Right lobe of liver (tissue), 6 donors: Measurements from ENCODE around the gene TMEM220. TPM values are rescaled to one million over a fixed set of nuclear protein-coding genes. Genes with fewer than 3 reads are reported as not detected.
A peak's percentile ranks its signal among the peaks of the same experiment; 100 is the strongest.

Source experiments
- ATAC-seq, 4 donors: fragments of 200-7000 bp; cut with Tn5 transposase; one replicate each; pipeline ENCODE4 v1.9.1; 2020; ENCODE audit warnings: mild to moderate bottlenecking in 4 of 4, moderate library complexity in 4 of 4
- DNase-seq, 3 donors: peaks; one replicate each; pipeline ENCODE4 v3.0.0-alpha.2; 2020
- H3K27ac ChIP-seq, 3 donors: fragments of 200-600 bp; one replicate each; pipeline ENCODE4 v1.8.0; 2022
- H3K27me3 ChIP-seq, 2 donors: fragments of 200-600 bp; one replicate each; pipeline ENCODE4 v1.8.0; 2022
- H3K36me3 ChIP-seq, 4 donors: fragments of 200-600 bp; sonication (generic) in 1 of 4; one replicate each; pipeline versions ENCODE4 v1.5.1 to v1.8.0; 2017 to 2022; ENCODE audit warnings: control low read depth in 1 of 4
- H3K4me1 ChIP-seq, 4 donors: fragments of 200-600 bp; sonication (generic) in 1 of 4; one replicate each; pipeline versions ENCODE4 v1.5.1 to v1.8.0; 2017 to 2022; ENCODE audit warnings: control low read depth in 1 of 4
- H3K4me3 ChIP-seq, 3 donors: fragments of 200-600 bp; one replicate each; pipeline ENCODE4 v1.8.0; 2022
- H3K9me3 ChIP-seq, 4 donors: fragments of 200-600 bp; sonication (generic) in 1 of 4; one replicate each; pipeline versions ENCODE4 v1.5.1 to v1.8.0; 2017 to 2022; ENCODE audit warnings: control low read depth in 1 of 4
- POLR2A ChIP-seq: fragments of 450-650 bp; IDR thresholded peaks from one replicate; pipeline ENCODE4 v1.6.1; 2017; ENCODE audit warnings: antibody characterized with exemption, mild to moderate bottlenecking
- WGBS: methylation state at CpG from one replicate; pipeline ENCODE4 v1.1.6; 2018; ENCODE audit warnings: low coverage, low lambda C conversion rate; ENCODE audit not compliant: insufficient coverage; ENCODE audit errors: missing lambda C conversion rate; 5-methylcytosine and 5-hydroxymethylcytosine counted together
- intact Hi-C, 2 donors: fragments of 100-400 bp; cut with DNase I; formaldehyde crosslinking; loops; one replicate each; pipeline versions ENCODE4 v1.11.2 to v1.14.1; 2022
- total RNA-seq, 6 experiments: library from RNA; depleted of rRNA in 2 of 6; stranded (reverse); fragments of >200 nt in 2 of 6; fragmentation: NEBNext Ultra II Directional in 3 of 6; extraction: Animal tissue kit (Norgen Biotek cat#: 25700) in 3 of 6; gene quantifications; one replicate each; pipeline versions ENCODE4 v1.1.0 to v1.2.4, GENCODE V29; 2016 to 2023
- TF ChIP-seq, protein P1 (sequence below), 4 donors: fragments of 200-600 bp in 3 of 4; fragments of 450-650 bp in 1 of 4; IDR thresholded peaks; one replicate each; pipeline versions ENCODE4 v1.5.1 to v1.8.0; 2016 to 2022; ENCODE audit warnings: antibody characterized with exemption in 4 of 4, mild to moderate bottlenecking in 2 of 4
- donor health status: DM: no; HTN: yes; CAD: no.
- donor health status: DM: no; HTN: no; CAD: no.
- donor health status: DM: no; HTN: no; CAD: no.
- donor health status: DM: no; HTN: yes; CAD: no.
- donor health status: DM: no; HTN: yes; CAD: no.

Gene TMEM220
- total RNA-seq, 6 experiments from 2014 or later, result 26.6 to 61.0 (median 43.2) TPM

GRCh38 chr17:10772425-10773380, 42.9 kb upstream of the TMEM220 start:
- peak in 3 of 4 donors; percentile 50 to 67 (median 62) for ATAC-seq
- no peak for DNase-seq
- WGBS, result 55% methylated on average over 9 of the region's 9 CpGs
- Histone ChIP-seq H3K9me3 (no peaks in the 10 kb centered on the region), H3K27ac (no peak overlapping the region), H3K27me3 (no peaks in the 10 kb centered on the region), H3K4me1 (peaks cover 0 to 12% (median 0%) of the 10 kb centered on the region in 4 donors), H3K4me3 (no peak overlapping the region), H3K36me3 (no peaks in the 10 kb centered on the region)
- TF ChIP-seq, protein P1, sequence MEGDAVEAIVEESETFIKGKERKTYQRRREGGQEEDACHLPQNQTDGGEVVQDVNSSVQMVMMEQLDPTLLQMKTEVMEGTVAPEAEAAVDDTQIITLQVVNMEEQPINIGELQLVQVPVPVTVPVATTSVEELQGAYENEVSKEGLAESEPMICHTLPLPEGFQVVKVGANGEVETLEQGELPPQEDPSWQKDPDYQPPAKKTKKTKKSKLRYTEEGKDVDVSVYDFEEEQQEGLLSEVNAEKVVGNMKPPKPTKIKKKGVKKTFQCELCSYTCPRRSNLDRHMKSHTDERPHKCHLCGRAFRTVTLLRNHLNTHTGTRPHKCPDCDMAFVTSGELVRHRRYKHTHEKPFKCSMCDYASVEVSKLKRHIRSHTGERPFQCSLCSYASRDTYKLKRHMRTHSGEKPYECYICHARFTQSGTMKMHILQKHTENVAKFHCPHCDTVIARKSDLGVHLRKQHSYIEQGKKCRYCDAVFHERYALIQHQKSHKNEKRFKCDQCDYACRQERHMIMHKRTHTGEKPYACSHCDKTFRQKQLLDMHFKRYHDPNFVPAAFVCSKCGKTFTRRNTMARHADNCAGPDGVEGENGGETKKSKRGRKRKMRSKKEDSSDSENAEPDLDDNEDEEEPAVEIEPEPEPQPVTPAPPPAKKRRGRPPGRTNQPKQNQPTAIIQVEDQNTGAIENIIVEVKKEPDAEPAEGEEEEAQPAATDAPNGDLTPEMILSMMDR (IDR thresholded peaks at IDR 0.05), result peak; percentile 55 to 82 (median 68)
- TF ChIP-seq POLR2A, result no peak
- intact Hi-C loops, result no loop called here

- Histone ChIP-seq H3K4me3 (no peak overlapping the region), H3K27ac (no peak overlapping the region), H3K36me3 (peaks cover 0 to 7% (median 0%) of the 10 kb centered on the region in 4 donors), H3K27me3 (no peaks in the 10 kb centered on the region), H3K9me3 (no peaks in the 10 kb centered on the region), H3K4me1 (peaks cover 0 to 10% (median 0%) of the 10 kb centered on the region in 4 donors)
- ATAC-seq (no peak), DNase-seq (no peak)
- no peak for TF ChIP-seq POLR2A
- TF ChIP-seq, protein P1 (IDR thresholded peaks at IDR 0.05), result no peak
- WGBS, result 86% methylated on average over 2 of the region's 2 CpGs
- intact Hi-C loops, result no loop called here
Measured at GRCh38 chr17:10771148-10771547, 41.3 kb upstream of the TMEM220 start.

GRCh38 chr17:10769840-10770239, 40.0 kb upstream of the TMEM220 start:
- DNase-seq, result no peak
- intact Hi-C loops, result no loop called here
- Histone ChIP-seq H3K27ac (no peak overlapping the region), H3K4me1 (no peaks in the 10 kb centered on the region), H3K4me3 (no peak overlapping the region), H3K27me3 (no peaks in the 10 kb centered on the region), H3K9me3 (no peaks in the 10 kb centered on the region), H3K36me3 (peaks cover 0 to 7% (median 0%) of the 10 kb centered on the region in 4 donors)
- TF ChIP-seq, protein P1 (IDR thresholded peaks at IDR 0.05), result no peak
- ATAC-seq, result no peak
- 67% methylated on average over 6 of the region's 6 CpGs for WGBS

- intact Hi-C loops, result no loop called here
- WGBS, result 100% methylated on average over 2 of the region's 2 CpGs
- peaks cover 0 to 7% (median 0%) of the 10 kb centered on the region in 4 donors for H3K36me3 ChIP-seq
- DNase-seq, result no peak
- H3K27me3 ChIP-seq, result no peaks in the 10 kb centered on the region
- no peaks in the 10 kb centered on the region for H3K9me3 ChIP-seq
- H3K4me1 ChIP-seq, result no peaks in the 10 kb centered on the region
- no peak overlapping the region for H3K4me3 ChIP-seq
- no peak for TF ChIP-seq POLR2A
- TF ChIP-seq, protein P1 (IDR thresholded peaks at IDR 0.05), result no peak
- ATAC-seq, result no peak
- no peak overlapping the region for H3K27ac ChIP-seq
Measured at GRCh38 chr17:10768750-10769251, 39.0 kb upstream of the TMEM220 start.
